Measurements from ENCODE around the gene CUX1.
"Not testable (repeated sequence)": the region's sequence is repeated elsewhere in the genome, so short reads cannot be mapped to it uniquely, and the experiment has no call there.

CUX1 gene

GRCh38 chr7:102024005-102024768 is 206.8 kb downstream of the CUX1 start:
- no peak for DNase-seq

- no peak for DNase-seq
Observed at GRCh38 chr7:102024769-102025391, 207.5 kb downstream of the CUX1 start.

DNA sequence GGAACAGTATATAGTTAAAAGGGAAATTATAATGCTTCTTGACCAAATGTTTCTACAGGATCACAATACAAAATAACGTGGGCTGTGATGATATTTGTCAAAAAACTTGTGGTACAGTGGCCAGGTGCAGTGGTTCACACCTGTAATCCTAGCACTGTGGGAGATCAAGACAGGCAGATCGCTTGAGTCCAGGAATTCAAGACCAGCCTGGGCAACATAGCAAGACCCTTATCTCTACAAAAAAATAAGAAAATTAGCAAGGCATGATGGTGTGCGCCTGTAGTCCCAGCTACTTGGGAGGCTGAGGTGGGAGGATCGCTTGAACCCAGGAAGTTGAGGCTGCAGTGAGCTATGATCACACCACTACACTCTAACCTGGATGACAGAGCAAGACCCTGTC is 208.4 kb downstream of the CUX1 start:
- not testable (repeated sequence) for DNase-seq

DNA sequence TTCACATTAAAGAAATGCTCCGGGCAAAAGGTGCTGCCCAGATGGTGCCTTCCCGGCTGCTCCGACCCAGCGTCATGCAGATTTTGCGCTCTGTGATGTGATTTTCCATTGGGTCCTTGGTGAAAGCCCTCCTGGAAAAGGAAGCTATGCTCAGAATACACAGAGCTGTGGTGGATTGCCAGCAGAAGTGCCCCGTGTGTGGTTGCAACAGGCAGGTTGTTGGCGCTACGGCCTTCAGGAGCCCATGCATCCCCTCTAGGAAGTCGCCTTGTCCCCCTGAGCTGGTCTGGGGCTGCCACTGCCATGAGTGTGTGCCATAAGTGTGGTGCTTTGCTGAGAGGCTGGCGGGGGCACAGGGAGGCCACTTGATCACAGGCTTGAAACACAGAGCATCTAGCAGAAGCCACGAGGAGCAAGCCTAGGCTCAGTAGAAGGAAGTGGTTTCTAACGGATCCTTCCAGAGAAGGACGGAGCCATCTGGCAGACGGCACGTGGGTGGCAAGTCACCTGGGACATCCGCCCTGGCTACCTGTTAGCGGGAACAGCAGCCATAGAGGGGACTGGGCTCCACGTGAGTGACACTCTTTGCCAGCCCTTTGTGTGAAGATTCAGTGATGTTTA is 210.9 kb downstream of the CUX1 start:
- no peak for DNase-seq

DNA sequence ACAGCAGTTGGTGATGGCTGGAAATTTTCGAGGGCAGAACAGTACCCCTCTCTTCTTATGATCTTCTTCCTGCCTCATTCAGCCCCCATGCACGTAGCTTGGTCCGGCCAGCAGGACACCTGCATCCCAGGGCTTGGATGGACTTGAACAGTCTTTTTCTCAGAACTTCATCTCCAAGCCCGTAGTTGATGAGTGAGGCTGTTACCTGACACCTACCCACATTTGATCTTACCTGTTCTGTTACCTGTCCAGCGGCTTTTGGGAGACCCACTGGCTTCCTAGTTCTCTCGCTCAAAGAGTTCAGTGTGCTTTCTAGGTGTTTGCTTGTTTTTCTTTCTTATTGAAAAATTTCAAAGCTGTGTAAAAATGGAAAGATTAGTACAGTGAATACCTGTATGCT is 212.2 kb downstream of the CUX1 start:
- no peak for DNase-seq

DNA sequence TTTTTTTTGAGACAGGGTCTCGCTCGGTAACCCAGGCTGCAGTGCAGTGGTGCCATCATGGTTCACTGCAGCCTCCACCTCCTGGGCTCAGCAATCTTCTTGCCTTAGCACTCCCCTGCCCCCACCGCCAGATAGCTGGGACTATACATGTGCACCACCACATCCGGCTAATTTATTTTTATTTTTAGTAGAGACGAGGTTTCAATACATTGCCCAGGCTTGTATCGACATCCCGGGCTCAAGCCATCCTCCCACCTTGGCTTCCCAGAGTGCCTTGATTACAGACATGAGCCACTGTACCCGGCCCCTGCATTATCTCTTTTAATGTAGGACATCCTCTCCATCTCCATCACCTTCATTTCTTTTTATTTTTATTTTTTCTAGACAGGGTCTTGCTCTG is 213.3 kb downstream of the CUX1 start:
- DNase-seq = no peak

- DNase-seq = no peak
Observed at GRCh38 chr7:102036958-102037357, 219.5 kb downstream of the CUX1 start.

GRCh38 chr7:102039706-102040105 is 222.3 kb downstream of the CUX1 start:
- DNase-seq = no peak

GRCh38 chr7:102040569-102040968 is 223.1 kb downstream of the CUX1 start:
- no peak for DNase-seq

GRCh38 chr7:102042016-102042656 is 224.7 kb downstream of the CUX1 start:
- DNase-seq = no peak

GRCh38 chr7:102042796-102043195 is 225.4 kb downstream of the CUX1 start:
- not testable (repeated sequence) for DNase-seq

DNA sequence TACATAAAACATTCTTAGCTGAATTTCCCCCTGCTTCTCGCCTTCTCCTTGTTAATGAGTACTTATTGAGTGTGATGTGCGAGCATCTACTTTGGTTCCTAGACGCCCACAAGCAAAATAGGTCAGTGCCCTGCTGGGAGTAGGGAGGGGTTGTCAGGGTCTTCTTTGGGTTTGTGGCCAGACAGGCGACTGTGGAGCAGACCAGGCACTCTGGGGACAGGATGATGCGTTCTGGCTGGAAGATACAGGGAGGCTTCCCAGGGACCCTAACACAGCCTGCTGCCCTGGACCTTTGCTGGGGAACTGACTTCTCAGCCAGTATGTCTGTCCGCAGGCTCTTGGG is 227.2 kb downstream of the CUX1 start:
- DNase-seq = no peak

GRCh38 chr7:102044984-102045673 is 227.7 kb downstream of the CUX1 start:
- DNase-seq = no peak

DNA sequence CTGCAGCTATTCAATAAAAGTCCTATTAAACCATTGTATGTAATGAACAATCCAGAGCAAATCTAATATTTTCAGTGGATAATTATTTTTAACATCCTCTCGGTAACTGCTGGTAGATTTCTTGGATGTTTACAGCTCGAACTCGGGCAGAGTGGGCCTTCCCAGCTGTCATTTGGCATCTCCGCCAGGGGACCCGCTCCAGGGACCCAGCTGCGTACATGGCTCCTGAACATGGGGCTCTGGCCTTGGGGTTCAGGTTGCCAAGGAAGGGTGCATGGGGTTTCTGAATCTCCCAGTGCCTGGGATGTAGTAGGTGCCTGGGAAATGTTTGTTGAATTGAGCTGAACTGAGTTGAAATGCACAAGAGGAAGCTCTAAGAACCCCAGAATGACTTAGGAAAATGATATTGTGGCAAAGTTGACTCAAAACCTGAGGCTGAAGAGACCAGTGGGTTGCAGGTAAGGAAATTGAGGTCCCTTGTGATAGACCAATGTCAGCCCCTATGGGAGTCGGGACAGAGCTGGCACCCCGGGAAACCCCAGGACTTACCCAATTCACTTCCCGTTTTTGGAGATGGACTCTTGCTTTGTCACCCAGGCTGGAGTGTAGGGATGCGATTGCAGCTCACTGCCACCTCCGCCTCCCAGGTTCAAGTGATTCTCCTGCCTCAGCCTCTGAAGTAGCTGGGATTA is 228.4 kb downstream of the CUX1 start:
- DNase-seq = no peak

GRCh38 chr7:102046373-102047117 is 229.1 kb downstream of the CUX1 start:
- DNase-seq = no peak

GRCh38 chr7:102047167-102047566 is 229.7 kb downstream of the CUX1 start:
- DNase-seq = no peak

GRCh38 chr7:102049765-102050164 is 232.3 kb downstream of the CUX1 start:
- DNase-seq = no peak

- no peak for DNase-seq
Observed at GRCh38 chr7:102050864-102051460, 233.5 kb downstream of the CUX1 start.

- not testable (repeated sequence) for DNase-seq
Observed at GRCh38 chr7:102051736-102052135, 234.3 kb downstream of the CUX1 start.

GRCh38 chr7:102054158-102054557 is 236.7 kb downstream of the CUX1 start:
- no peak for DNase-seq

Data from AML-193 (cell line).